NCI-H526 treated with DMSO at 0.1 percent for 48 hours (cell line): ENCODE data around the gene VCL.
A peak's percentile ranks its signal among the peaks of the same experiment; 100 is the strongest.
"Not testable (repeated sequence)": the region's sequence is repeated elsewhere in the genome, so short reads cannot be mapped to it uniquely, and the experiment has no call there.

ENCODE experiments used
- DNase-seq: peaks from one replicate; lab custom pipeline; 2025; lab: John Stamatoyannopoulos, UW

The VCL gene

GRCh38 chr10:74109452-74109851, 111.5 kb downstream of the VCL start:
- DNase-seq: no peak

DNA sequence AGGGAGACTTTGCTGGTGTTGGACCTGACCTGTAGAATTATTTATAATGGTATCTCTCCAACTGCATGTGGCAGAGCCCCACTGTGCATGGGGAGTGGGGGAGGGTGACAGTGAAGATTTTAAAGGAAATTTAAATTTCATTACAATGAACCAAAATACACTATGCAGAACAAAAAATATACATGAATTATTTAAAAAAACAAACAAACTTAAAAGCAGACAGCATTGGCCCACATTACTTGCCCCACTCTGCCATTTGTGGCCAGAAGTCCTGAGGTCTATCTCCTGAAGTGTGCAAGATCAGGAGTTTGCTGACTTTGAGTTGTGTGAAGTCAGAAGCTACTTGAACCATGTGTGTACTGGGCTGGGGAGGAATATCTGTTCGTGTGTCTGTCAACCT, 112.2 kb downstream of the VCL start:
- no peak for DNase-seq

DNA sequence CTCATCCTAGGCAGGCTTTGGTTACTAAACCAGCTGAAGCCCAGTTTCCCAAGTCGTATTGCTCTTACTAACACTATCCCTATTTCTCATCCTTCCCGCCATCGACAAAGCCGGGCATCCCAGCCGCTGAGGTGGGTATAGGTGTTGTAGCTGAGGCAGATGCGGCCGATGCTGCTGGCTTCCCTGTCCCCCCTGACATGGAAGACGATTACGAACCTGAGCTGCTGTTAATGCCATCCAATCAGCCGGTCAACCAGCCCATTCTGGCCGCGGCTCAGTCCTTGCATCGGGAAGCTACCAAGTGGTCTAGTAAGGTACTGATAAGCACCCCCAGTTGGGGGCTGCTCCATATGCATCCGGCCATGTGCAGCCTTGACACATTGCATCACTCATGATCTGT, 113.9 kb downstream of the VCL start:
- no peak for DNase-seq

DNA sequence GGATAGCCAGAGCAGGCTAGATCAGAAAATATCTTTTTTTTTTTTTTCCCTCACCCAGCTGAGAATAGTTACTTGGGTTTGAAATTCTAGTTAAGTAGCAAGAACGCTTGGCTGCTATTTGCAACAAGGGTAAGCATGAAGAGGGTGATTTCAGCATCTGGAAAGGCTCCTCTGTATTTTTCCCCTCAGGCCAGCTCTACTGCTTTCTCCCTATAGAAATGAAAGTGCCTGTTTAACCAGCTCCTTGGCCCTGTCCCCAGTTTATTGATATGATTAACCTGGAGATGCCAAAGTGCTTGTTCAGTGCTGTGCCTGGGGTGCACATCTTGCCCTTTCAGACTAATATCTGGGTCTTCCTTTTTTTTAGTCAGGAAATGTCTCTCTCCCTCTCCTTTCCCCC, 115.6 kb downstream of the VCL start:
- DNase-seq: no peak

DNA sequence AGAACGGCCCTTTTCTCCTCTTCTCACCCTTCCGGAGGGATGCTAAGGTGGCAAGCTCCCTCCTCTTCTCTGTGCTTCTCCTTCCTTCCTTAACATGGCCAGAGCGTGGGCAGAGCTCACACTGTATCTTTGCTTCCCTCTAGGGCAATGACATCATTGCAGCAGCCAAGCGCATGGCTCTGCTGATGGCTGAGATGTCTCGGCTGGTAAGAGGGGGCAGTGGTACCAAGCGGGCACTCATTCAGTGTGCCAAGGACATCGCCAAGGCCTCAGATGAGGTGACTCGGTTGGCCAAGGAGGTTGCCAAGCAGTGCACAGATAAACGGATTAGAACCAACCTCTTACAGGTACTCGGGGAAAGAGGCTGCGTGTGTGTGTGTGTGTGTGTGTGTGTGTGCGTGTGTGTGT, 116.1 kb downstream of the VCL start:
- no peak for DNase-seq

- DNase-seq: no peak
Measured at GRCh38 chr10:74117738-74118137, 119.8 kb downstream of the VCL start.

DNA sequence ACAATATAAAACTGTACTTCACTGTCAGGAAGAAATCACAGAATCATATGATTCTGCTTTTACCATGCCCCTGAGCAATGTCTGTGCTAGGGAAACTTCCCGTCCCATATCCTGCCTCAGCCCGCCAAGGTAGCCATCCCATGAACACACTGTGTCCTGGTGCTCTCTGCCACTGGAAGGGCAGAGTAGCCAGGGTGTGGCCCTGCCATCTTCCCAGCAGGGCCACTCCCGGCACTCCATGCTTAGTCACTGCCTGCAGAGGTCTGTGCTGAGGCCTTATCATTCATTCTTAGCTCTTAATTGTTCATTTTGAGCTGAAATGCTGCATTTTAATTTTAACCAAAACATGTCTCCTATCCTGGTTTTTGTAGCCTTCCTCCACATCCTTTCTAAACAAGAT, 120.9 kb downstream of the VCL start:
- no peak for DNase-seq

GRCh38 chr10:74120911-74121310, 123.0 kb downstream of the VCL start:
- DNase-seq: no peak

- DNase-seq: no peak
Measured at GRCh38 chr10:74121368-74121767, 123.5 kb downstream of the VCL start.

DNA sequence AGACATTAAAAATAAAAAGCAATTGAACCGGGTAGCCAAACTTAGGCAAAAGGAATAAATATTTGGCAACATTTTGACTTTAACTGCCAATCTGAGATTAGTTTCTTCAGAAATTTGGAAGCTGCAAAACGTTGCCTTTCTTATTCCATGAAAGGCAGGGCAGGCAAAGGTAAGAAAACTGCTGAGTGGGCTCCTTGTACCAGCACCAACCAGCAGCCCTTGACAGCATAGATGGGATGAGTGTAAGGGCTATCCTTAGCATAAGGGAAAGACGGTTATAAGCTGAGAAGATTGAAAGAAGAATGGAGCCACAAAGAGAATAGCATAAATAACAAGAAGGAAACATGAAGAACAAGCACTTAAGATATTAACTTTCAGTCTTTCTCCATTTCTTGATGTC, 124.1 kb downstream of the VCL start:
- DNase-seq: no peak

GRCh38 chr10:74123081-74123480, 125.2 kb downstream of the VCL start:
- no peak for DNase-seq

- DNase-seq: no peak
Measured at GRCh38 chr10:74133923-74134820, 136.3 kb downstream of the VCL start.

DNA sequence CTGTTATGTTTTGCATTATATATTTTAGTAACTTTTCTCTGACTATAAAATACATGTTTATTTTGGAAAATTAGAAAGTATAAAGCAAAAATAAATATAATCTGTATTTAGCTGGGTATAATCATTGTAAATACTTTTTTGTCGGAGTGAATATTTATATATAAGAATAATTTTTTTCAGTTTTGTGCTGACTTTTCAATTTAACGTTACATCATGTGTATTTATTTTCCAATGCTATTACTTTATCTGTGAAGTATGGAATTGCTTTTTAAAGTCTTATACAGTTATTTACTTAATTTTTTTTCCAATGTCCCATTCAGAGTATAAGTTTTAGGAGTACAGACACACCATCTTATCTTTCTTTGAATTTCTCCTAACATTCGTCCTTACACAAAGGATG, 137.5 kb downstream of the VCL start:
- no peak for DNase-seq

- DNase-seq: no peak
Measured at GRCh38 chr10:74137992-74138391, 140.1 kb downstream of the VCL start.

- not testable (repeated sequence) for DNase-seq
Measured at GRCh38 chr10:74138596-74138995, 140.7 kb downstream of the VCL start.

- no peak for DNase-seq
Measured at GRCh38 chr10:74139981-74140380, 142.1 kb downstream of the VCL start.

GRCh38 chr10:74140553-74140952, 142.6 kb downstream of the VCL start:
- no peak for DNase-seq

DNA sequence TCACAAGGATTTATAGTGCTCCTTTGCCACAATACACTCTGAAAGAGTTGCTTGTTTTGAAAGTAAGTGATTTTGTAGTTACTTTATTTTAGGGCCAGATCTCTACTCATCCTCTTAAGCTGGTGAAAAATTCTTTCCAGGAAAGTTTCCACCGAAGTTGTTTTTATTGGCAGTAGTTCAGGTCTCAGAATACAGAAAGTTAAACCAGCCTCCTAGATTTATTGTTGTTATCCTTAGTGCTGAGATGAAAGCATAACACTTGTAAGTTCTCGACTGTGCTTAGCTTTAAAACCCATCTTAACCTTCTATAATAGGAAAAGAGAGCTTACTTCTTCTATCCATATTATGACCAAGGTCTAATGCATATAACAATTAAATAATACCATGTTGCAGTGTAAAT, 147.2 kb downstream of the VCL start:
- no peak for DNase-seq

GRCh38 chr10:74146980-74147379, 149.1 kb downstream of the VCL start:
- DNase-seq: not testable (repeated sequence)

DNA sequence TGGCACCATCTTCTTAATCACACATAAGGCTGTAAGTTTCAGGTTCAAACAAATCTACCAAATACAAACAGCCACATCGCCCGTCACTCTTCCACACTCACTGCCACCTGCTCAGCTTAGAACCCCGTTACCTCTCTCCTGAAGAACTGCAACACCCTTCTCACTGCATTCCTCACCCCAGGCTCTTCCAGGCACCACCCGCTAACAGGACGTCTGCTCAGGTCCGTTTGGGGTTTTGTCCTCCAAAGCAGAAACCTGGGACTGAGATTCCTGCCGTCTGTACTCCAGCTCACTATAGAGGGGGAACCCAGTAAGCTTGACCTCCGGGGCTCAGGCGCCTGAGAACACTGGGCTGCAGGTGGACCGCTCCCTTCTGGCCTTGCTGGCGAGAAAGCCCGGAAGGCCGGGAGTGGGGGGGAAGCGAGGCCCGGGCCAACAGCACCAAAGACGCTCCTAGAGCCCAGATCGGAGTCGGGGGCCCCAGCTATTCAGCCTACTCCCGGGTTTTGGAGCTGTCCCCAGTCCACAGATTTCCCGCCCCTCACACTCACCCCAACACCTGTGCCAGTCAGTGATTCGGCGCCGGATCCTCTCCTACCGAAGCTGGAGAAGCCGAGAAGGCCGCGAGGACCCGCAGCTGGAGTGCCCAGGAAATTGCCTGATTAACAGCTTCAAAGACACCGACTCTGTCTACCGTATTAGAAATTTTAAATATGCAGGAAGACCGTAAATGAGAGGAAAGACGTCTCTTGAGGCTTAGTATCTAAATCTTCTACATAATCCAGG, 152.5 kb downstream of the VCL start, which contains the start of gene AP3M1:
Gene AP3M1 (minus strand): TSS at position 625 of the 786 bp plus-strand sequence. CDS start 12,449 bp downstream, outside the sequence.
- DNase-seq: no peak

GRCh38 chr10:74150990-74151878, 153.3 kb downstream of the VCL start, which contains the start of gene ADK:
ADK (plus strand) TSS chr10:74151221; CDS start chr10:74151279, 58 bp downstream.
- peak; percentile 92 for DNase-seq
